Measurements from ENCODE around the gene NCKAP1.

DNA sequence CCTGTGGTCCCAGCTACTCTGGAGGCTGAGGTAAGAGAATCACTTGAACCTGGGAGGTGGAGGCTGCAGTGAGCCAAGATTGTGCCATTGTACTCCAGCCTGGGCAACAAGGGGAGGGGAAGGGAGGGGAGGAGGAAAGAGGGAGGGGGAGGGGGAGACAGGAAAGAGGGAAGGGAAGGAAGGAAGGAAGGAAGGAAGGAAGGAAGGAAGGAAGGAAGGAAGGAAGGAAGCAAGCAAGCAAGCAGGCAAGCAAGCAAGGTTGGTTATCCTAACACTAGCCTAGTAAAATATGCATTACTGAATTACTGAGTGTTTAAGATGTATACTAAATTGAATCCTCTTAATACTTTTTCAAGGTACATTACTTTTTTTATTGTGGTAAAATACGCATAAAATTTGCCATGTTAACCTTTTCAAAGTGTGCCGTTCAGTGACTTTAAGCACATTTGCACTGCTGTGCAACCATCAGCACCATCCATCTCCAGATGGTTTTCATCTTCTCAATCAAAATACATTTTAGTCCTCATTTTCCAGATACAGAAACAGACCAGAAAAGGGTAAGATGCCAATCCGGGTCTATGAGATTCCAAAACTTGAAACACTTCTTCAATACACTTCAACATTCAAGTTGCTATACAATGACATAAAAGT lies 28.9 kb downstream of the NCKAP1 start:
- TF ChIP-seq POLR2A (IDR thresholded peaks at IDR 0.05) = no peak
- TF ChIP-seq CTCF (IDR thresholded peaks at IDR 0.05) = no peak
